Measurements from ENCODE around the gene RBM48.

DNA sequence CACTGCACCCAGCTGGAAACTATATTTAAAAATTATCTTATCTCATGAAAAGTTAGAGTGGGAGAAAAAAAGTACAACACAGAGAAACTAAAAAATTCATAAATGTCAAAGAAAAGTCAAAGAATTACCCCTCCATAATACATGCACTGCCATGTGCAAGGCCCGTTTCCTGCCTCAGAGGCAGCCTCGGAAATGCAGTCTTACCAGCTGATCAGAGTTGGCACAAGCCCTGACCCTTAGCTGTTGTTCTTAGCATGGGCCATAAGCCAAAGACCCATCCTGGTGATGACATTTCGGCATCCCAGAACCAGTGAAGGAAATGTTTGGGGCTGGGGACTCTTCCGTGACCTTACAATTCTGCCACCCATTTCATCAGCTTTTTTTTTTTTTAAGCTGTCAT is 21.6 kb downstream of the RBM48 start:
- TF ChIP-seq EP300 (IDR thresholded peaks at IDR 0.05; ENCODE audit: borderline replicate concordance), result no peak
- TF ChIP-seq, protein P1, sequence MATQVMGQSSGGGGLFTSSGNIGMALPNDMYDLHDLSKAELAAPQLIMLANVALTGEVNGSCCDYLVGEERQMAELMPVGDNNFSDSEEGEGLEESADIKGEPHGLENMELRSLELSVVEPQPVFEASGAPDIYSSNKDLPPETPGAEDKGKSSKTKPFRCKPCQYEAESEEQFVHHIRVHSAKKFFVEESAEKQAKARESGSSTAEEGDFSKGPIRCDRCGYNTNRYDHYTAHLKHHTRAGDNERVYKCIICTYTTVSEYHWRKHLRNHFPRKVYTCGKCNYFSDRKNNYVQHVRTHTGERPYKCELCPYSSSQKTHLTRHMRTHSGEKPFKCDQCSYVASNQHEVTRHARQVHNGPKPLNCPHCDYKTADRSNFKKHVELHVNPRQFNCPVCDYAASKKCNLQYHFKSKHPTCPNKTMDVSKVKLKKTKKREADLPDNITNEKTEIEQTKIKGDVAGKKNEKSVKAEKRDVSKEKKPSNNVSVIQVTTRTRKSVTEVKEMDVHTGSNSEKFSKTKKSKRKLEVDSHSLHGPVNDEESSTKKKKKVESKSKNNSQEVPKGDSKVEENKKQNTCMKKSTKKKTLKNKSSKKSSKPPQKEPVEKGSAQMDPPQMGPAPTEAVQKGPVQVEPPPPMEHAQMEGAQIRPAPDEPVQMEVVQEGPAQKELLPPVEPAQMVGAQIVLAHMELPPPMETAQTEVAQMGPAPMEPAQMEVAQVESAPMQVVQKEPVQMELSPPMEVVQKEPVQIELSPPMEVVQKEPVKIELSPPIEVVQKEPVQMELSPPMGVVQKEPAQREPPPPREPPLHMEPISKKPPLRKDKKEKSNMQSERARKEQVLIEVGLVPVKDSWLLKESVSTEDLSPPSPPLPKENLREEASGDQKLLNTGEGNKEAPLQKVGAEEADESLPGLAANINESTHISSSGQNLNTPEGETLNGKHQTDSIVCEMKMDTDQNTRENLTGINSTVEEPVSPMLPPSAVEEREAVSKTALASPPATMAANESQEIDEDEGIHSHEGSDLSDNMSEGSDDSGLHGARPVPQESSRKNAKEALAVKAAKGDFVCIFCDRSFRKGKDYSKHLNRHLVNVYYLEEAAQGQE (IDR thresholded peaks at IDR 0.05; ENCODE audit: low read depth), result no peak
- no peak for TF ChIP-seq RAD21 (IDR thresholded peaks at IDR 0.05; ENCODE audit: low read depth)
- TF ChIP-seq CREB1 (IDR thresholded peaks at IDR 0.05; ENCODE audit: low read depth), result no peak
- TF ChIP-seq YY1 (IDR thresholded peaks at IDR 0.05; ENCODE audit: low read depth), result no peak
- TF ChIP-seq TEAD4 (IDR thresholded peaks at IDR 0.05), result no peak
- no peak for TF ChIP-seq ZBTB7A (IDR thresholded peaks at IDR 0.05; ENCODE audit: low read depth)
- no peak for TF ChIP-seq NFIC (IDR thresholded peaks at IDR 0.05)
